SK-N-SH (cell line): Measurements from ENCODE around the gene FN3K. TPM values are rescaled to one million over a fixed set of nuclear protein-coding genes. Genes with fewer than 3 reads are reported as not detected.

Experiments used
- CTCF ChIA-PET: fragments of 300-600, 350-600 bp; formaldehyde crosslinking; extraction: SDS; loops from one replicate; lab custom pipeline; 2021; lab: Yijun Ruan, JAX
- POLR2A ChIA-PET: fragments of 350-600 bp; sonication (Branson Sonifier 250); formaldehyde crosslinking; extraction: SDS; loops from one replicate; lab custom pipeline; 2020; ENCODE audit warnings: antibody characterized with exemption, inconsistent platforms; lab: Yijun Ruan, JAX
- DNase-seq: peaks from one replicate; pipeline ENCODE4 v3.0.0; 2012
- H2AFZ ChIP-seq: fragments of 200-600 bp; sonication (generic); 2 replicates; pipeline ENCODE4 v1.8.1; 2016; ENCODE audit warnings: antibody characterized with exemption, mild to moderate bottlenecking, low read depth
- H3F3A ChIP-seq: fragments of 200-600 bp; sonication (generic); replicated peaks from 2 replicates; pipeline ENCODE3; 2016; ENCODE audit warnings: antibody characterized with exemption, mild to moderate bottlenecking; ENCODE audit not compliant: insufficient read depth
- H3K27ac ChIP-seq, 2 experiments: fragments of 200-500 bp in 1 of 2; fragments of 200-600 bp in 1 of 2; sonication (Bioruptor generic) in 1 of 2; sonication (generic), shearing (Covaris generic) in 1 of 2; 2 replicates each; pipeline versions ENCODE4 v1.5.1 to v1.6.1; 2014 to 2016; ENCODE audit warnings: low read depth in 2 of 2, inconsistent platforms in 1 of 2, low read length in 1 of 2, mild to moderate bottlenecking in 1 of 2, mixed read lengths in 1 of 2
- H3K27me3 ChIP-seq: fragments of 200-600 bp; sonication (generic), shearing (Covaris generic); 2 replicates; pipeline ENCODE4 v1.6.1; 2016; ENCODE audit warnings: mixed run types; ENCODE audit not compliant: insufficient read depth
- H3K36me3 ChIP-seq, 2 experiments: fragments of 200-500 bp in 1 of 2; fragments of 200-600 bp in 1 of 2; sonication (Bioruptor generic) in 1 of 2; sonication (generic) in 1 of 2; replicated peaks in 1 of 2; 2 replicates each; pipeline versions ENCODE3 to v1.5.1; 2014 to 2016; ENCODE audit warnings: low read length in 1 of 2, mild to moderate bottlenecking in 1 of 2; ENCODE audit not compliant: insufficient read depth in 2 of 2, control insufficient read depth in 1 of 2
- H3K4me1 ChIP-seq, 2 experiments: fragments of 200-500 bp in 1 of 2; fragments of 200-600 bp in 1 of 2; sonication (Bioruptor generic) in 1 of 2; sonication (generic), shearing (Covaris generic) in 1 of 2; 2 replicates each; pipeline versions ENCODE4 v1.5.1 to v1.6.1; 2014 to 2016; ENCODE audit warnings: low read depth in 1 of 2, low read length in 1 of 2, mixed run types in 1 of 2; ENCODE audit not compliant: insufficient read depth in 2 of 2, control insufficient read depth in 1 of 2
- H3K4me2 ChIP-seq: fragments of 200-600 bp; sonication (generic), shearing (Covaris generic); 2 replicates; pipeline ENCODE4 v1.6.1; 2017; ENCODE audit warnings: mixed run types
- H3K4me3 ChIP-seq, 2 experiments: fragments of 200-500 bp in 1 of 2; fragments of 200-600 bp in 1 of 2; sonication (Bioruptor generic) in 1 of 2; sonication (generic), shearing (Covaris generic) in 1 of 2; 2 replicates each; pipeline versions ENCODE4 v1.5.1 to v1.8.1; 2014 to 2016; ENCODE audit warnings: low read depth in 2 of 2, inconsistent platforms in 1 of 2, low read length in 1 of 2, mild to moderate bottlenecking in 1 of 2, mixed read lengths in 1 of 2, moderate library complexity in 1 of 2
- H3K79me2 ChIP-seq: fragments of 200-600 bp; sonication (generic); 2 replicates; pipeline ENCODE4 v1.8.1; 2017; ENCODE audit warnings: mild to moderate bottlenecking; ENCODE audit not compliant: insufficient read depth
- H3K9ac ChIP-seq: fragments of 200-600 bp; sonication (generic); 2 replicates; pipeline ENCODE4 v1.6.1; 2017; ENCODE audit warnings: mixed run types
- H3K9me2 ChIP-seq: fragments of 200-600 bp; sonication (generic); 2 replicates; pipeline ENCODE4 v1.6.1; 2017; ENCODE audit warnings: mixed run types
- H3K9me3 ChIP-seq: fragments of 200-600 bp; sonication (generic); 2 replicates; pipeline ENCODE4 v1.6.1; 2017; ENCODE audit warnings: mixed run types, mild to moderate bottlenecking, moderate library complexity
- H4K20me1 ChIP-seq: fragments of 200-600 bp; sonication (generic); 2 replicates; pipeline ENCODE4 v1.6.1; 2017; ENCODE audit warnings: mild to moderate bottlenecking, mixed run types; ENCODE audit not compliant: insufficient read depth
- EZH2phosphoT487 ChIP-seq: fragments of 200-600 bp; sonication (generic); IDR thresholded peaks from 2 replicates; pipeline ENCODE4 v1.6.1; 2017; ENCODE audit warnings: low read depth, mixed run types, mild to moderate bottlenecking, antibody characterized with exemption, moderate library complexity, borderline replicate concordance
- FOSL2 ChIP-seq: IDR thresholded peaks from 2 replicates; pipeline ENCODE4 v1.4.0; 2012; ENCODE audit warnings: low read depth, mild to moderate bottlenecking, moderate library complexity, borderline replicate concordance
- FOXJ3 ChIP-seq: sonication (generic); formaldehyde crosslinking; IDR thresholded peaks from 2 replicates; pipeline ENCODE4 v1.5.1; 2020; ENCODE audit warnings: mild to moderate bottlenecking, missing genetic modification reagents
- FOXM1 ChIP-seq: IDR thresholded peaks from 2 replicates; pipeline ENCODE4 v1.4.0; 2012; ENCODE audit warnings: low read depth, mild to moderate bottlenecking
- GATA2 ChIP-seq: sonication (generic); formaldehyde crosslinking; IDR thresholded peaks from 2 replicates; pipeline ENCODE4 v1.5.0; 2020; ENCODE audit warnings: mild to moderate bottlenecking, missing genetic modification reagents
- JUND ChIP-seq: IDR thresholded peaks from 2 replicates; pipeline ENCODE4 v1.4.0; 2012
- MEF2A ChIP-seq: IDR thresholded peaks from 2 replicates; pipeline ENCODE4 v1.4.0; 2012; ENCODE audit warnings: low read depth, borderline replicate concordance
- MXI1 ChIP-seq: IDR thresholded peaks from 2 replicates; pipeline ENCODE4 v1.6.1; 2012; ENCODE audit warnings: mild to moderate bottlenecking, low read depth, low read length, improper control_type of control experiment
- NFIC ChIP-seq: IDR thresholded peaks from 2 replicates; pipeline ENCODE4 v1.4.0; 2012; ENCODE audit warnings: borderline replicate concordance
- POLR2AphosphoS5 ChIP-seq: IDR thresholded peaks from 2 replicates; pipeline ENCODE4 v1.6.1; 2012; ENCODE audit warnings: low read depth, low read length
- RAD21 ChIP-seq: IDR thresholded peaks from 2 replicates; pipeline ENCODE4 v1.6.1; 2012; ENCODE audit warnings: mild to moderate bottlenecking, low read length
- RCOR1 ChIP-seq: fragments of 150-350 bp; IDR thresholded peaks from 2 replicates; pipeline ENCODE4 v1.6.1; 2017; ENCODE audit warnings: antibody characterized with exemption, low read length
- RXRA ChIP-seq: IDR thresholded peaks from 2 replicates; pipeline ENCODE4 v1.4.0; 2012; ENCODE audit warnings: low read depth, mild to moderate bottlenecking, borderline replicate concordance
- SIN3A ChIP-seq: IDR thresholded peaks from 2 replicates; pipeline ENCODE4 v1.6.1; 2012; ENCODE audit warnings: low read depth, mild to moderate bottlenecking, low read length, moderate library complexity, borderline replicate concordance
- TAF1 ChIP-seq: IDR thresholded peaks from 2 replicates; pipeline ENCODE4 v1.6.1; 2012; ENCODE audit warnings: low read depth, mild to moderate bottlenecking, low read length, moderate library complexity, borderline replicate concordance
- TCF12 ChIP-seq: IDR thresholded peaks from 2 replicates; pipeline ENCODE4 v1.4.0; 2012
- TEAD4 ChIP-seq: IDR thresholded peaks from 2 replicates; pipeline ENCODE4 v1.4.0; 2012; ENCODE audit warnings: mild to moderate bottlenecking, borderline replicate concordance; ENCODE audit not compliant: insufficient read depth
- USF1 ChIP-seq: IDR thresholded peaks from 2 replicates; pipeline ENCODE4 v1.4.0; 2012; ENCODE audit warnings: low read depth, borderline replicate concordance
- USF2 ChIP-seq: fragments of 150-350 bp; IDR thresholded peaks from 2 replicates; pipeline ENCODE4 v1.6.1; 2017; ENCODE audit warnings: antibody characterized with exemption, low read length, low read depth, borderline replicate concordance
- YY1 ChIP-seq: IDR thresholded peaks from 2 replicates; pipeline ENCODE4 v1.4.0; 2012; ENCODE audit warnings: low read depth, mild to moderate bottlenecking
- WGBS: methylation state at CpG from one replicate; pipeline ENCODE4 v1.1.6; 2017; ENCODE audit warnings: low lambda C conversion rate; 5-methylcytosine and 5-hydroxymethylcytosine counted together
- polyA plus RNA-seq, 3 experiments: library from polyadenylated mRNA; depleted of rRNA; stranded (reverse); fragments of >200 nt; gene quantifications; 2 replicates each; pipeline ENCODE4 v1.2.3, GENCODE V29; 2012
- TF ChIP-seq, protein P1 (sequence below): IDR thresholded peaks from 2 replicates; pipeline ENCODE4 v1.6.1; 2012; ENCODE audit warnings: mild to moderate bottlenecking, low read depth, low read length, moderate library complexity
- TF ChIP-seq, protein P2 (sequence below): fragments of 150-350 bp; IDR thresholded peaks from 2 replicates; pipeline ENCODE4 v1.6.1; 2016; ENCODE audit warnings: mild to moderate bottlenecking, low read depth, low read length
- TF ChIP-seq, protein P3 (sequence below): IDR thresholded peaks from 2 replicates; pipeline ENCODE4 v1.4.0; 2012; ENCODE audit warnings: low read depth
- TF ChIP-seq, protein P4 (sequence below): IDR thresholded peaks from 2 replicates; pipeline ENCODE4; 2012

The FN3K gene
- polyA plus RNA-seq, 1 of the 3 experiments (the other 2 are of a cell fraction), result 9.9 TPM

GRCh38 chr17:82716203-82717010, 19.0 kb upstream of the FN3K start, which contains the start of gene FN3KRP:
FN3KRP (plus strand) TSS chr17:82716706; CDS start chr17:82716756, 50 bp downstream.
- peaks cover 28% of the 10 kb centered on the region for H3K79me2 ChIP-seq
- no peaks in the 10 kb centered on the region for H3K27me3 ChIP-seq
- peak within 1 kb of the TSS; percentile 85 for H3K9ac ChIP-seq
- DNase-seq, result peak; percentile 100
- H2AFZ ChIP-seq, result peak within 1 kb of the TSS; percentile 96
- H4K20me1 ChIP-seq, result peaks cover 7% of the 10 kb centered on the region; the same call in 1 of the 2 replicates
- peak within 1 kb of the TSS; percentile 88 for H3K4me2 ChIP-seq
- peak within 1 kb of the TSS in 1 of 2 experiments; percentile 18; a peak in 2 of 4 replicates for H3K27ac ChIP-seq
- H3F3A ChIP-seq, result peaks cover 5% of the 10 kb centered on the region
- no peaks in the 10 kb centered on the region for H3K9me3 ChIP-seq
- H3K4me1 ChIP-seq, result peaks cover 0 to 13% of the 10 kb centered on the region in 2 experiments; a peak in 1 of 4 replicates
- H3K4me3 ChIP-seq, result peak within 1 kb of the TSS; percentile 68 to 88
- ChIA-PET CTCF (interaction anchor here (0.6 to 1.4 kb wide), 2 partner anchors 14 to 19 kb away, joined by 3 read pairs; no protein-coding TSS in a partner anchor), POLR2A (interaction anchor here (1.0 to 1.8 kb wide), 4 partner anchors 12 to 27 kb away, joined by 3 to 4 read pairs (median 4); partner anchors contain the start of gene FN3K)
- peaks cover 13% of the 10 kb centered on the region in 2 experiments for H3K36me3 ChIP-seq
- no peaks in the 10 kb centered on the region for H3K9me2 ChIP-seq
- WGBS, result 1% methylated on average over 43 of the region's 75 CpGs
- TF ChIP-seq RXRA (no peak), RAD21 (no peak), FOXJ3 (CRISPR knock-in tag) (no peak), MEF2A (no peak), JUND (no peak), EZH2phosphoT487 (no peak), SIN3A (peak; percentile 89), RCOR1 (no peak), USF1 (no peak), TCF12 (no peak), POLR2AphosphoS5 (peak; percentile 72), YY1 (peak; percentile 82), USF2 (no peak), FOXM1 (no peak), GATA2 (CRISPR knock-in tag) (no peak), TEAD4 (no peak), NFIC (no peak), TAF1 (peak; percentile 91), MXI1 (peak; percentile 84), FOSL2 (no peak)
- TF ChIP-seq, protein P1, sequence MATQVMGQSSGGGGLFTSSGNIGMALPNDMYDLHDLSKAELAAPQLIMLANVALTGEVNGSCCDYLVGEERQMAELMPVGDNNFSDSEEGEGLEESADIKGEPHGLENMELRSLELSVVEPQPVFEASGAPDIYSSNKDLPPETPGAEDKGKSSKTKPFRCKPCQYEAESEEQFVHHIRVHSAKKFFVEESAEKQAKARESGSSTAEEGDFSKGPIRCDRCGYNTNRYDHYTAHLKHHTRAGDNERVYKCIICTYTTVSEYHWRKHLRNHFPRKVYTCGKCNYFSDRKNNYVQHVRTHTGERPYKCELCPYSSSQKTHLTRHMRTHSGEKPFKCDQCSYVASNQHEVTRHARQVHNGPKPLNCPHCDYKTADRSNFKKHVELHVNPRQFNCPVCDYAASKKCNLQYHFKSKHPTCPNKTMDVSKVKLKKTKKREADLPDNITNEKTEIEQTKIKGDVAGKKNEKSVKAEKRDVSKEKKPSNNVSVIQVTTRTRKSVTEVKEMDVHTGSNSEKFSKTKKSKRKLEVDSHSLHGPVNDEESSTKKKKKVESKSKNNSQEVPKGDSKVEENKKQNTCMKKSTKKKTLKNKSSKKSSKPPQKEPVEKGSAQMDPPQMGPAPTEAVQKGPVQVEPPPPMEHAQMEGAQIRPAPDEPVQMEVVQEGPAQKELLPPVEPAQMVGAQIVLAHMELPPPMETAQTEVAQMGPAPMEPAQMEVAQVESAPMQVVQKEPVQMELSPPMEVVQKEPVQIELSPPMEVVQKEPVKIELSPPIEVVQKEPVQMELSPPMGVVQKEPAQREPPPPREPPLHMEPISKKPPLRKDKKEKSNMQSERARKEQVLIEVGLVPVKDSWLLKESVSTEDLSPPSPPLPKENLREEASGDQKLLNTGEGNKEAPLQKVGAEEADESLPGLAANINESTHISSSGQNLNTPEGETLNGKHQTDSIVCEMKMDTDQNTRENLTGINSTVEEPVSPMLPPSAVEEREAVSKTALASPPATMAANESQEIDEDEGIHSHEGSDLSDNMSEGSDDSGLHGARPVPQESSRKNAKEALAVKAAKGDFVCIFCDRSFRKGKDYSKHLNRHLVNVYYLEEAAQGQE, result peak; percentile 57; the same call in 1 of the 2 replicates
- TF ChIP-seq, protein P2, sequence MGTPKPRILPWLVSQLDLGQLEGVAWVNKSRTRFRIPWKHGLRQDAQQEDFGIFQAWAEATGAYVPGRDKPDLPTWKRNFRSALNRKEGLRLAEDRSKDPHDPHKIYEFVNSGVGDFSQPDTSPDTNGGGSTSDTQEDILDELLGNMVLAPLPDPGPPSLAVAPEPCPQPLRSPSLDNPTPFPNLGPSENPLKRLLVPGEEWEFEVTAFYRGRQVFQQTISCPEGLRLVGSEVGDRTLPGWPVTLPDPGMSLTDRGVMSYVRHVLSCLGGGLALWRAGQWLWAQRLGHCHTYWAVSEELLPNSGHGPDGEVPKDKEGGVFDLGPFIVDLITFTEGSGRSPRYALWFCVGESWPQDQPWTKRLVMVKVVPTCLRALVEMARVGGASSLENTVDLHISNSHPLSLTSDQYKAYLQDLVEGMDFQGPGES, result no peak
- TF ChIP-seq, protein P3, sequence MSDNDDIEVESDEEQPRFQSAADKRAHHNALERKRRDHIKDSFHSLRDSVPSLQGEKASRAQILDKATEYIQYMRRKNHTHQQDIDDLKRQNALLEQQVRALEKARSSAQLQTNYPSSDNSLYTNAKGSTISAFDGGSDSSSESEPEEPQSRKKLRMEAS, result peak; percentile 81; the same call in 1 of the 2 replicates
- TF ChIP-seq, protein P4, sequence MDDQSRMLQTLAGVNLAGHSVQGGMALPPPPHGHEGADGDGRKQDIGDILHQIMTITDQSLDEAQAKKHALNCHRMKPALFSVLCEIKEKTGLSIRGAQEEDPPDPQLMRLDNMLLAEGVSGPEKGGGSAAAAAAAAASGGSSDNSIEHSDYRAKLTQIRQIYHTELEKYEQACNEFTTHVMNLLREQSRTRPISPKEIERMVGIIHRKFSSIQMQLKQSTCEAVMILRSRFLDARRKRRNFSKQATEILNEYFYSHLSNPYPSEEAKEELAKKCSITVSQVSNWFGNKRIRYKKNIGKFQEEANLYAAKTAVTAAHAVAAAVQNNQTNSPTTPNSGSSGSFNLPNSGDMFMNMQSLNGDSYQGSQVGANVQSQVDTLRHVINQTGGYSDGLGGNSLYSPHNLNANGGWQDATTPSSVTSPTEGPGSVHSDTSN, result no peak
